Measurements from ENCODE around the gene HEMGN. TPM values are rescaled to one million over a fixed set of nuclear protein-coding genes. Genes with fewer than 3 reads are reported as not detected.

Gene HEMGN
- total and polyA plus RNA-seq, 10 of the 15 experiments (the other 5 are each of a cell fraction or from before 2014, with no cell fraction given), result 0.03 to 0.28 (median 0.09) TPM; not detected in 4

- Histone ChIP-seq H2AFZ (ENCODE audit: control insufficient read depth, low read depth, low read length) (no peak overlapping the region), H3K4me2 (ENCODE audit: control insufficient read depth, insufficient read depth) (no peak overlapping the region), H3K4me3 (no peak overlapping the region), H3K36me3 (ENCODE audit: control insufficient read depth in 2 of 2, insufficient read depth in 2 of 2, low read length in 1 of 2) (peaks cover 0 to 2% of the 10 kb centered on the region in 2 experiments; a peak in 2 of 4 replicates), H3K27me3 (replicated peaks in 1 of 2; ENCODE audit: control insufficient read depth in 2 of 2, insufficient read depth in 2 of 2, low read length in 1 of 2) (no peaks in the 10 kb centered on the region), H3K4me1 (ENCODE audit: control insufficient read depth, insufficient read depth, low read length) (peaks cover 8% of the 10 kb centered on the region; the same call in 1 of the 2 replicates), H4K20me1 (ENCODE audit: control insufficient read depth, insufficient read depth) (no peaks in the 10 kb centered on the region), H3K9me3 (replicated peaks; ENCODE audit: control insufficient read depth, insufficient read depth, low read length) (no peaks in the 10 kb centered on the region), H3K9ac (ENCODE audit: control insufficient read depth, insufficient read depth, low read length) (no peak overlapping the region), H3K79me2 (ENCODE audit: control insufficient read depth, insufficient read depth, low read length) (peaks cover 2% of the 10 kb centered on the region), H3K27ac (ENCODE audit: control insufficient read depth, insufficient read depth) (no peak overlapping the region)
- no peak for ATAC-seq
- no TSS peak for BruUV-seq (replicated peaks)
- no peak for FAIRE-seq
- CTCF ChIA-PET, result interaction anchor here (0.6 to 6.9 kb wide), 10 partner anchors 10 to 1055 kb away, joined by 3 to 95 read pairs (median 18); partner anchors contain the start of genes TRMO and XPA
- DNase-seq (ENCODE audit: low read depth, low spot score), result no peak
- in situ Hi-C loops (cut with MboI) (loop anchor here (5.0 kb wide), 1 partner anchor 196 kb away; no protein-coding TSS in a partner anchor), intact Hi-C loops (cut with micrococcal nuclease; ENCODE audit: unreplicated experiment) (no loop called here)
- WGBS (ENCODE audit: insufficient coverage, insufficient replicate concordance, low lambda C conversion rate, missing lambda C conversion rate), result 84% methylated on average over 1 of the region's 1 CpG
- POLR2A ChIA-PET, result no interaction called here
- RAD21 ChIA-PET (ENCODE audit: unreplicated experiment), result interaction anchor here (0.6 kb wide), 1 partner anchor 63 kb away, joined by 3 read pairs; no protein-coding TSS in a partner anchor
- SMC1A ChIA-PET (ENCODE audit: uncharacterized antibody, unreplicated experiment), result interaction anchor here (0.9 to 3.8 kb wide), 5 partner anchors 12 to 435 kb away, joined by 3 to 32 read pairs (median 4); no protein-coding TSS in a partner anchor
- TF ChIP-seq CREB1 (IDR thresholded peaks at IDR 0.05; ENCODE audit: low read depth) (no peak), ATF2 (IDR thresholded peaks at IDR 0.05; ENCODE audit: low read length) (no peak), CUX1 (IDR thresholded peaks at IDR 0.05; ENCODE audit: insufficient replicate concordance, low read depth, low read length) (no peak), POU2F2 (IDR thresholded peaks at IDR 0.05; ENCODE audit: borderline replicate concordance, low read depth, low read length) (no peak), ZBTB4 (CRISPR knock-in tag; IDR thresholded peaks at IDR 0.05) (no peak), ZBTB40 (IDR thresholded peaks at IDR 0.05; ENCODE audit: borderline replicate concordance) (no peak)
Measured at GRCh38 chr9:97903177-97903576, 34.8 kb downstream of the HEMGN start.

Measured in GM12878 (cell line).